Suprapubic skin (tissue), 3 donors: ENCODE data around the gene MTX3.

Source experiments
- POLR2AphosphoS5 ChIP-seq, 3 donors: sonication (generic); formaldehyde crosslinking; IDR thresholded peaks; one replicate each; pipeline ENCODE4 v1.6.1; 2017; ENCODE audit warnings: antibody characterized with exemption in 3 of 3
- TF ChIP-seq, protein P1 (sequence below), 2 donors: fragments of 200-600 bp in 1 of 2; fragments of 450-650 bp in 1 of 2; sonication (generic) in 1 of 2; IDR thresholded peaks; one replicate each; pipeline ENCODE4 v1.5.1; 2016 to 2019; ENCODE audit warnings: antibody characterized with exemption in 2 of 2, mild to moderate bottlenecking in 1 of 2, moderate library complexity in 1 of 2

DNA sequence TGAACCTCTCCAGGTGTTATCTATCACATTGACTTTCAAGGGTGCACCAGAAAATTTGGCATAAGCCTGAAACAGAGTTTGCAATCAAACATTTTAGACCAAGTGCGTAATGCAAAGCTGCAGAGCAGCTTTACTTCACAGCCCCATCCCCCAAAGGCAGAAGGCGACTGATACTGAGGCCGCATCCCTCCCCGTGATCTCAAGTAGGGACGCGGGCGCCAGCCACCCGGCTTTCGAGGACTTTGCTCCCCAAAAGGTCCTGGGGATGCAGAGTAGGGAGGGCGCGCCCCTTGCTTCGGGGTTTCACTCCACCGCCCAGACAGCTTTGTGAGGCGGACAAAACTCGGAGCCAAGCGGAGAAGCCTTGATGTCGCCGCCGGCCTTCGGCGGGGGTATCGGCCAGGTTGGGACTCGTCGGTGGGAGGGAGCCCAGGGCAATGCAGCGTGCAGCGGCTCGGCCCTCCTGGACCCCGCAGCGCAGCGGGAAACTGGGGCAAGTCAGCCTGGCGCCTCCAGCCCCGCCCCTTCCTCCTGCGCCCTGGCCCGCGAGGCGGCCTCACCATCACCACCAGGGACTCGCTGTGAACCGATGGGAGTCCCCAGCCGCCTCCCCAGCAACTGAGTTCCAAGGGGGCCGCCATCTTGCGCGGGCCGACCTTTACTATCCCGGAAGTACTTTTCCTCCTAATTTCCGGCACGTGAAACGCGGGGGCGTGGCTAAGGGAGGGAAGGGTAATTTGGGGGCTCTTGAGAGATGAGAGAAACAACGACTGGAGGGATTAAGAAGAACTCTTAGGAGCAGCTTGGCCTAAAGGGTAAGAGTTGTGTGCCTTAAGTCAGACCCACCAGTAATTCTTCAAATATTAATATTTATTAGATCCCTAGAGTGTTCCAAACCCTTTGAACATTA lies at the start of gene MTX3:
- no peak for TF ChIP-seq POLR2AphosphoS5 (IDR thresholded peaks at IDR 0.05)
- TF ChIP-seq, protein P1, sequence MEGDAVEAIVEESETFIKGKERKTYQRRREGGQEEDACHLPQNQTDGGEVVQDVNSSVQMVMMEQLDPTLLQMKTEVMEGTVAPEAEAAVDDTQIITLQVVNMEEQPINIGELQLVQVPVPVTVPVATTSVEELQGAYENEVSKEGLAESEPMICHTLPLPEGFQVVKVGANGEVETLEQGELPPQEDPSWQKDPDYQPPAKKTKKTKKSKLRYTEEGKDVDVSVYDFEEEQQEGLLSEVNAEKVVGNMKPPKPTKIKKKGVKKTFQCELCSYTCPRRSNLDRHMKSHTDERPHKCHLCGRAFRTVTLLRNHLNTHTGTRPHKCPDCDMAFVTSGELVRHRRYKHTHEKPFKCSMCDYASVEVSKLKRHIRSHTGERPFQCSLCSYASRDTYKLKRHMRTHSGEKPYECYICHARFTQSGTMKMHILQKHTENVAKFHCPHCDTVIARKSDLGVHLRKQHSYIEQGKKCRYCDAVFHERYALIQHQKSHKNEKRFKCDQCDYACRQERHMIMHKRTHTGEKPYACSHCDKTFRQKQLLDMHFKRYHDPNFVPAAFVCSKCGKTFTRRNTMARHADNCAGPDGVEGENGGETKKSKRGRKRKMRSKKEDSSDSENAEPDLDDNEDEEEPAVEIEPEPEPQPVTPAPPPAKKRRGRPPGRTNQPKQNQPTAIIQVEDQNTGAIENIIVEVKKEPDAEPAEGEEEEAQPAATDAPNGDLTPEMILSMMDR (IDR thresholded peaks at IDR 0.05): no peak
